Right lobe of liver (tissue), 6 donors: ENCODE results near the gene NUDT22. TPM values are rescaled to one million over a fixed set of nuclear protein-coding genes. Genes with fewer than 3 reads are reported as not detected.

ENCODE experiments used
- ATAC-seq, 4 donors: fragments of 200-7000 bp; cut with Tn5 transposase; one replicate each; pipeline ENCODE4 v1.9.1; 2020; ENCODE audit warnings: mild to moderate bottlenecking in 4 of 4, moderate library complexity in 4 of 4
- DNase-seq, 3 donors: peaks; one replicate each; pipeline ENCODE4 v3.0.0-alpha.2; 2020
- H3K27ac ChIP-seq, 3 donors: fragments of 200-600 bp; one replicate each; pipeline ENCODE4 v1.8.0; 2022
- H3K27me3 ChIP-seq, 2 donors: fragments of 200-600 bp; one replicate each; pipeline ENCODE4 v1.8.0; 2022
- H3K36me3 ChIP-seq, 4 donors: fragments of 200-600 bp; sonication (generic) in 1 of 4; one replicate each; pipeline versions ENCODE4 v1.5.1 to v1.8.0; 2017 to 2022; ENCODE audit warnings: control low read depth in 1 of 4
- H3K4me1 ChIP-seq, 4 donors: fragments of 200-600 bp; sonication (generic) in 1 of 4; one replicate each; pipeline versions ENCODE4 v1.5.1 to v1.8.0; 2017 to 2022; ENCODE audit warnings: control low read depth in 1 of 4
- H3K4me3 ChIP-seq, 3 donors: fragments of 200-600 bp; one replicate each; pipeline ENCODE4 v1.8.0; 2022
- H3K9me3 ChIP-seq, 4 donors: fragments of 200-600 bp; sonication (generic) in 1 of 4; one replicate each; pipeline versions ENCODE4 v1.5.1 to v1.8.0; 2017 to 2022; ENCODE audit warnings: control low read depth in 1 of 4
- CTCF ChIP-seq, 4 donors: fragments of 200-600 bp in 3 of 4; fragments of 450-650 bp in 1 of 4; IDR thresholded peaks; one replicate each; pipeline versions ENCODE4 v1.5.1 to v1.8.0; 2016 to 2022; ENCODE audit warnings: antibody characterized with exemption in 4 of 4, mild to moderate bottlenecking in 2 of 4
- POLR2A ChIP-seq: fragments of 450-650 bp; IDR thresholded peaks from one replicate; pipeline ENCODE4 v1.6.1; 2017; ENCODE audit warnings: antibody characterized with exemption, mild to moderate bottlenecking
- WGBS: methylation state at CpG from one replicate; pipeline ENCODE4 v1.1.6; 2018; ENCODE audit warnings: low coverage, low lambda C conversion rate; ENCODE audit not compliant: insufficient coverage; ENCODE audit errors: missing lambda C conversion rate; 5-methylcytosine and 5-hydroxymethylcytosine counted together
- intact Hi-C, 2 donors: fragments of 100-400 bp; cut with DNase I; formaldehyde crosslinking; loops; one replicate each; pipeline versions ENCODE4 v1.11.2 to v1.14.1; 2022
- total RNA-seq, 6 experiments: library from RNA; depleted of rRNA in 2 of 6; stranded (reverse); fragments of >200 nt in 2 of 6; fragmentation: NEBNext Ultra II Directional in 3 of 6; extraction: Animal tissue kit (Norgen Biotek cat#: 25700) in 3 of 6; gene quantifications; one replicate each; pipeline versions ENCODE4 v1.1.0 to v1.2.4, GENCODE V29; 2016 to 2023
- donor health status: DM: no; HTN: yes; CAD: no.
- donor health status: DM: no; HTN: no; CAD: no.
- donor health status: DM: no; HTN: no; CAD: no.
- donor health status: DM: no; HTN: yes; CAD: no.
- donor health status: DM: no; HTN: yes; CAD: no.

NUDT22 gene
- total RNA-seq, 6 experiments from 2014 or later: 23.2 to 46.7 (median 32.1) TPM

DNA sequence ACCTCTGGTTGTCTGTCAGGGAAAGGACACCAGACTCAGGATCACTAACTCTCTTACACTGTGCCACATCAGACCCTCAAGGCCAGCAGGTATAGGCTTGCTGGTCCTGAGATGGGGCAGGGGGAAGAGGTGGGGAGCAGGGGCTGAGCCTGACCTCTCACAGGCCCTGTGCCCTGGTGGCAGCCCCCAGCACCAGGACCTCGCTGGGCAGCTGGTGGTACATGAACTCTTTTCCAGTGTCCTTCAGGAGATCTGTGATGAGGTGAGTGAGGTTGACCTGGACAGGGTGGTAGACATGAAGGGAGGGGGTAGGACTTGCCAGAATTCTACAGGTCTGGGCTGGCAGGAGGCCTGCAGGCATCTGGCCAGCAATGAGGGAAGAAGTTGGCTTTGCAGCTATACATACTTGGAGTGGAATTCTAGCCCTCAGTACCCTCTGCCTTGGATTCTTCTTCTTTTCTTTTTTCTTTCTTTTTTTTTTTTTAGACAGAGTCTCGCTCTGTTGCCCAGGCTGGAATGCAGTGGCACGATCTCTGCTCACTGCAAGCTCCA, 1.4 kb downstream of the NUDT22 start:
- Histone ChIP-seq H3K36me3 (peaks cover 0 to 4% (median 0%) of the 10 kb centered on the region in 4 donors), H3K9me3 (no peaks in the 10 kb centered on the region), H3K27me3 (no peaks in the 10 kb centered on the region), H3K27ac (peak overlapping the region in 1 of 3 donors; percentile 91), H3K4me3 (peak overlapping the region in 2 of 3 donors; percentile 67 to 89), H3K4me1 (peaks cover 4 to 24% (median 11%) of the 10 kb centered on the region in 4 donors)
- TF ChIP-seq POLR2A (no peak), CTCF (IDR thresholded peaks at IDR 0.05) (no peak)
- DNase-seq (no peak), ATAC-seq (no peak)
- intact Hi-C loops: no loop called here
- WGBS: 100% methylated on average over 2 of the region's 3 CpGs

DNA sequence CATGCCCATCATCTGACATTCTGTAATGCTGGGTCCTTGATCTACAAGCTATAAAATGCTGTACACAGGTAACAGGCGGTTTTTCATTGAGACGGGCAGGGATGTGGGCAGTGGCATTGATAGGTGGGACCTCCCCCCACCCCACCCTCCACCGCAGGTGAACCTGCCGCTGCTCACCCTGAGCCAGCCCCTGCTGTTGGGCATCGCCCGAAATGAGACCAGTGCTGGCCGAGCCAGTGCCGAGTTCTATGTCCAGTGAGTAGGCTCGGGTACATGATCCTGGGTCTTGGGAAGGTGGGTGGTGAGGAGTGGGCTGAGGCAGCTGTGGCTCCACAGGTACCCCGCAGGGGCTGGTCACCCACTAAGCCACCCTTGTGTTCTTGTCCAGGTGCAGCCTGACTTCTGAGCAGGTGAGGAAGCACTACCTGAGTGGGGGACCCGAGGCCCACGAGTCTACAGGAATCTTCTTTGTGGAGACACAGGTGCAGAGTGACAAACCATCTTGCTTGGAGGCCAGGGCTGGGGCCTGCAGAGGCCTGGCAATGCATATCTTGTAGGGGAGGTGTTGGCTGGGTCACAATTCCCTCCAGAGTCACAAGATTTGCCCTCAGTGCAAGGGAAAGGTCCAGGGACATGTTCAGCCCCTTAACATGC, 3.1 kb downstream of the NUDT22 start:
- peaks cover 4 to 28% (median 11%) of the 10 kb centered on the region in 4 donors for H3K4me1 ChIP-seq
- no peak overlapping the region for H3K4me3 ChIP-seq
- DNase-seq: peak in 2 of 3 donors; percentile 30 to 55
- no peaks in the 10 kb centered on the region for H3K27me3 ChIP-seq
- no peak for TF ChIP-seq CTCF (IDR thresholded peaks at IDR 0.05)
- no peak for TF ChIP-seq POLR2A
- 67% methylated on average over 2 of the region's 12 CpGs for WGBS
- H3K27ac ChIP-seq: peak overlapping the region in 1 of 3 donors; percentile 74
- H3K9me3 ChIP-seq: no peaks in the 10 kb centered on the region
- no peaks in the 10 kb centered on the region for H3K36me3 ChIP-seq
- ATAC-seq: no peak
- intact Hi-C loops: no loop called here

DNA sequence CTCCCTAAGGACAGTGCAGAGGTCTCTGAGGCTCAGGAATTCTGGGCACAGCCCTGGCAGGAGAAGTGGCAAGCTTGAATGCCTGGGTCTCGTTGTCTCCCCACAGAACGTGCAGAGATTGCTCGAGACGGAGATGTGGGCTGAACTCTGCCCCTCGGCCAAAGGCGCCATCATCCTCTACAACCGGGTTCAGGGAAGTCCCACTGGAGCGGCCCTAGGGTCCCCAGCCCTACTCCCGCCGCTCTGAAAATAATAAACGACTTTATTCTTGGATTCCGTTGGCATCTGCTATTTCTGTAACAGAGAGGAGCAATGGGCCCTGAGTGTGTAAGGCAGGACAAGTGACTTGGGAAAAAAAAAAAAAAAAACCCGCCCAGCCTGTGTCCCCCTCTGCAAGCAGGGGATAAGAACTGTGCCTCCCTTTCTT, 3.7 kb downstream of the NUDT22 start:
- H3K9me3 ChIP-seq: no peaks in the 10 kb centered on the region
- peaks cover 4 to 28% (median 11%) of the 10 kb centered on the region in 4 donors for H3K4me1 ChIP-seq
- no peaks in the 10 kb centered on the region for H3K36me3 ChIP-seq
- WGBS: 32% methylated on average over 11 of the region's 13 CpGs
- no peaks in the 10 kb centered on the region for H3K27me3 ChIP-seq
- intact Hi-C loops: no loop called here
- H3K4me3 ChIP-seq: peak overlapping the region; percentile 71 to 78 (median 71)
- TF ChIP-seq POLR2A (no peak), CTCF (IDR thresholded peaks at IDR 0.05) (no peak)
- DNase-seq (peak in 1 of 3 donors; percentile 56), ATAC-seq (no peak)
- H3K27ac ChIP-seq: peak overlapping the region; percentile 65 to 90 (median 74)

- peak within 1 kb of the TSS; percentile 65 to 90 (median 74) for H3K27ac ChIP-seq
- ATAC-seq (peak; percentile 68 to 75 (median 74)), DNase-seq (peak; percentile 94 to 96 (median 95))
- intact Hi-C loops: no loop called here
- H3K36me3 ChIP-seq: no peaks in the 10 kb centered on the region
- H3K27me3 ChIP-seq: no peaks in the 10 kb centered on the region
- no peaks in the 10 kb centered on the region for H3K9me3 ChIP-seq
- peaks cover under 1 to 28% (median 13%) of the 10 kb centered on the region in 4 donors for H3K4me1 ChIP-seq
- H3K4me3 ChIP-seq: peak within 1 kb of the TSS; percentile 71 to 78 (median 71)
- peak; percentile 44 for TF ChIP-seq POLR2A
- TF ChIP-seq CTCF (IDR thresholded peaks at IDR 0.05): no peak
- WGBS: 0% methylated on average over 26 of the region's 62 CpGs
These were observed 4.3 kb downstream of the NUDT22 start, which contains the start of gene DNAJC4 for GRCh38 chr11:64230171-64230984. TSS of gene DNAJC4 (plus strand) at chr11:64230548. CDS start at chr11:64230855, 307 bp downstream.
